Vagina (tissue), 2 donors: ENCODE measurements around the gene KCNQ4. TPM values are rescaled to one million over a fixed set of nuclear protein-coding genes. Genes with fewer than 3 reads are reported as not detected.

Experiments
- DNase-seq, 2 donors: peaks; one replicate each; pipeline ENCODE4 v3.0.0-alpha.2; 2017; ENCODE audit errors: extremely low spot score in 2 of 2
- H3K27ac ChIP-seq: fragments of 200-600 bp; sonication (generic); one replicate; pipeline ENCODE4 v1.5.1; 2019
- H3K27me3 ChIP-seq: fragments of 200-600 bp; sonication (generic); one replicate; pipeline ENCODE4 v1.5.1; 2019
- H3K36me3 ChIP-seq, 2 donors: fragments of 200-600 bp; sonication (generic); one replicate each; pipeline ENCODE4 v1.5.1; 2017 to 2019
- H3K4me1 ChIP-seq: fragments of 200-600 bp; sonication (generic); one replicate; pipeline ENCODE4 v1.5.1; 2019
- H3K4me3 ChIP-seq, 2 donors: fragments of 200-600 bp; sonication (generic); 1 replicate in 1 of 2; 2 replicates in 1 of 2; pipeline ENCODE4 v1.5.1; 2016 to 2019
- H3K9me3 ChIP-seq: fragments of 200-600 bp; sonication (generic); one replicate; pipeline ENCODE4 v1.5.1; 2019
- CTCF ChIP-seq, 3 experiments: fragments of 450-650 bp in 2 of 3; fragments of 200-600 bp in 1 of 3; sonication (generic) in 1 of 3; IDR thresholded peaks; one replicate each; pipeline ENCODE4 v1.5.1; 2017 to 2019; ENCODE audit warnings: antibody characterized with exemption in 3 of 3, mild to moderate bottlenecking in 2 of 3, moderate library complexity in 2 of 3
- POLR2A ChIP-seq, 2 donors: fragments of 450-650 bp; IDR thresholded peaks; one replicate each; pipeline ENCODE4 v1.6.1; 2017; ENCODE audit warnings: antibody characterized with exemption in 2 of 2, mild to moderate bottlenecking in 2 of 2, moderate library complexity in 2 of 2
- POLR2AphosphoS5 ChIP-seq, 2 donors: sonication (generic); formaldehyde crosslinking; IDR thresholded peaks; one replicate each; pipeline ENCODE4 v1.9.0; 2017; ENCODE audit warnings: antibody characterized with exemption in 2 of 2, mild to moderate bottlenecking in 2 of 2, low read depth in 1 of 2; ENCODE audit not compliant: insufficient read depth in 1 of 2
- intact Hi-C: fragments of 100-400 bp; cut with DNase I; formaldehyde crosslinking; loops from one replicate; pipeline ENCODE4 v1.15.1; 2023
- total RNA-seq: library from RNA; depleted of rRNA; stranded (reverse); fragments of >200 nt; gene quantifications from one replicate; pipeline ENCODE4 v1.2.3, GENCODE V29; 2016

KCNQ4 gene
- total RNA-seq, 1 donor from 2014 or later = 2.0 TPM

- Histone ChIP-seq H3K27me3 (no peaks in the 10 kb centered on the region), H3K27ac (no peak overlapping the region), H3K36me3 (peaks cover 0 to 29% of the 10 kb centered on the region in 2 donors), H3K9me3 (no peaks in the 10 kb centered on the region), H3K4me3 (no peak overlapping the region), H3K4me1 (peaks cover 24% of the 10 kb centered on the region)
- no peak for DNase-seq
- no peak for TF ChIP-seq POLR2AphosphoS5 (IDR thresholded peaks at IDR 0.05; ENCODE audit: insufficient read depth in 1 of 2, low read depth in 1 of 2)
- no peak for TF ChIP-seq CTCF (IDR thresholded peaks at IDR 0.05)
- TF ChIP-seq POLR2A (IDR thresholded peaks at IDR 0.05) = no peak
- intact Hi-C loops = no loop called here
These were observed 39.7 kb upstream of the KCNQ4 start for GRCh38 chr1:40743860-40744259.

- Histone ChIP-seq H3K27me3 (no peaks in the 10 kb centered on the region), H3K4me3 (no peak overlapping the region), H3K27ac (no peak overlapping the region), H3K4me1 (peaks cover 14% of the 10 kb centered on the region), H3K9me3 (no peaks in the 10 kb centered on the region), H3K36me3 (peaks cover 0 to 31% of the 10 kb centered on the region in 2 donors)
- intact Hi-C loops = no loop called here
- TF ChIP-seq CTCF (IDR thresholded peaks at IDR 0.05) (no peak), POLR2AphosphoS5 (IDR thresholded peaks at IDR 0.05; ENCODE audit: insufficient read depth in 1 of 2, low read depth in 1 of 2) (no peak), POLR2A (IDR thresholded peaks at IDR 0.05) (no peak)
- no peak for DNase-seq
These were observed 38.4 kb upstream of the KCNQ4 start for GRCh38 chr1:40745176-40745575.

- Histone ChIP-seq H3K27me3 (no peaks in the 10 kb centered on the region), H3K4me3 (no peak overlapping the region), H3K27ac (no peak overlapping the region), H3K36me3 (peaks cover 0 to 33% of the 10 kb centered on the region in 2 donors), H3K4me1 (peaks cover under 1% of the 10 kb centered on the region), H3K9me3 (no peaks in the 10 kb centered on the region)
- DNase-seq = no peak
- TF ChIP-seq POLR2A (IDR thresholded peaks at IDR 0.05) (no peak), POLR2AphosphoS5 (IDR thresholded peaks at IDR 0.05; ENCODE audit: insufficient read depth in 1 of 2, low read depth in 1 of 2) (no peak), CTCF (IDR thresholded peaks at IDR 0.05) (no peak)
- intact Hi-C loops = no loop called here
These were observed 37.1 kb upstream of the KCNQ4 start for GRCh38 chr1:40746344-40747090.

GRCh38 chr1:40748841-40749718, 34.5 kb upstream of the KCNQ4 start:
- intact Hi-C loops = no loop called here
- no peak for TF ChIP-seq POLR2AphosphoS5 (IDR thresholded peaks at IDR 0.05; ENCODE audit: insufficient read depth in 1 of 2, low read depth in 1 of 2)
- H3K9me3 ChIP-seq = no peaks in the 10 kb centered on the region
- H3K4me3 ChIP-seq = no peak overlapping the region
- DNase-seq = no peak
- peaks cover 0 to 40% of the 10 kb centered on the region in 2 donors for H3K36me3 ChIP-seq
- H3K4me1 ChIP-seq = no peaks in the 10 kb centered on the region
- H3K27ac ChIP-seq = no peak overlapping the region
- no peaks in the 10 kb centered on the region for H3K27me3 ChIP-seq

- H3K36me3 ChIP-seq = peaks cover 0 to 47% of the 10 kb centered on the region in 2 donors
These were observed 33.8 kb upstream of the KCNQ4 start for GRCh38 chr1:40749817-40750216.

More at GRCh38 chr1:40749817-40750216, 33.8 kb upstream of the KCNQ4 start:
- intact Hi-C loops = no loop called here
- H3K9me3 ChIP-seq = no peaks in the 10 kb centered on the region
- no peaks in the 10 kb centered on the region for H3K27me3 ChIP-seq
- H3K27ac ChIP-seq = no peak overlapping the region
- TF ChIP-seq POLR2AphosphoS5 (IDR thresholded peaks at IDR 0.05; ENCODE audit: insufficient read depth in 1 of 2, low read depth in 1 of 2) (no peak), POLR2A (IDR thresholded peaks at IDR 0.05) (no peak), CTCF (IDR thresholded peaks at IDR 0.05) (no peak)
- DNase-seq = no peak
- H3K4me1 ChIP-seq = no peaks in the 10 kb centered on the region
- no peak overlapping the region for H3K4me3 ChIP-seq
